Measurements from ENCODE around the gene TENM3.

Gene TENM3

DNA sequence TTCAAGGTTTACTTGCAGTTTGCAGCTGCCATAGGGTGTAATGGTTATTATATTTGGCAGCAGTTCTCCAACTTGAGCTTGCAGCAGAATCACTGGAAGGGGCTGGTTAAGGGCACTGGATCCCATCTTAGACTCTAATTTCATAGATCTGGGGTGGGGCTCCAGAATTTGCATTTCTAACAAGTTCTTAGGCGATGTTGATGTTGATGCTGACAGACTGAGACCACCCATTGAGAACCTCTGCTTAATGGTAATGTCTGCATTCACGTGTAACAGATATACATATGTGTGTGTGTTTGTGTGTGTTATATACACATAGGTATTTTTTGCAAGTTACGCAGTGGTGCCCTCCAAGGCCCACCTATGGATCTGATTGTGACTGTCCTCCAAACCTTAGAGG lies 13.8 kb downstream of the TENM3 start:
- CTCF ChIA-PET: no interaction called here
- TF ChIP-seq, protein P1, sequence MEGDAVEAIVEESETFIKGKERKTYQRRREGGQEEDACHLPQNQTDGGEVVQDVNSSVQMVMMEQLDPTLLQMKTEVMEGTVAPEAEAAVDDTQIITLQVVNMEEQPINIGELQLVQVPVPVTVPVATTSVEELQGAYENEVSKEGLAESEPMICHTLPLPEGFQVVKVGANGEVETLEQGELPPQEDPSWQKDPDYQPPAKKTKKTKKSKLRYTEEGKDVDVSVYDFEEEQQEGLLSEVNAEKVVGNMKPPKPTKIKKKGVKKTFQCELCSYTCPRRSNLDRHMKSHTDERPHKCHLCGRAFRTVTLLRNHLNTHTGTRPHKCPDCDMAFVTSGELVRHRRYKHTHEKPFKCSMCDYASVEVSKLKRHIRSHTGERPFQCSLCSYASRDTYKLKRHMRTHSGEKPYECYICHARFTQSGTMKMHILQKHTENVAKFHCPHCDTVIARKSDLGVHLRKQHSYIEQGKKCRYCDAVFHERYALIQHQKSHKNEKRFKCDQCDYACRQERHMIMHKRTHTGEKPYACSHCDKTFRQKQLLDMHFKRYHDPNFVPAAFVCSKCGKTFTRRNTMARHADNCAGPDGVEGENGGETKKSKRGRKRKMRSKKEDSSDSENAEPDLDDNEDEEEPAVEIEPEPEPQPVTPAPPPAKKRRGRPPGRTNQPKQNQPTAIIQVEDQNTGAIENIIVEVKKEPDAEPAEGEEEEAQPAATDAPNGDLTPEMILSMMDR (conservative IDR thresholded peaks at IDR 0.05; ENCODE audit: low read depth): no peak
- POLR2A ChIA-PET (ENCODE audit: low non-redundant PET): no interaction called here
- no peak for DNase-seq (ENCODE audit: low spot score)
- no peak overlapping the region for H3K27ac ChIP-seq

DNA sequence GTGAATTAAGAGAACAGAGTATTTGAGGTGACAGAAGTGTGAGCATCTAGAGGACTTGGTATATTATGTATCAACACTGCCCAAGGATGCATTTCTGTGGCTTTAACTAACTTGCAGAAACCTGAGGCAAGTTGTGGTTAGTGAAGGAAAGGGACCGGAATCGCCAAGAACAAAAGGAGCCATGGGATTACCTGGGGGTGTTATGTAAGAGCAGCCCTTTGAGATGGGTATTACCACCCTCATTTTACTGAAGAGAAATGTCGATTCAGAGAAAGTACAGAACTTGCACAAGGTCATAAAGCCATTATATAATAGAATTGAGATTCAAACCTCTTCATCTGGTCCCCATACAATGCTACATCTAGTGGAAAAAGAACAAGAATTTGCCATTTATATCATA lies 14.3 kb downstream of the TENM3 start:
- TF ChIP-seq, protein P1 (conservative IDR thresholded peaks at IDR 0.05; ENCODE audit: low read depth): no peak
- POLR2A ChIA-PET (ENCODE audit: low non-redundant PET): no interaction called here
- CTCF ChIA-PET: no interaction called here
- DNase-seq (ENCODE audit: low spot score): no peak
- no peak overlapping the region for H3K27ac ChIP-seq

DNA sequence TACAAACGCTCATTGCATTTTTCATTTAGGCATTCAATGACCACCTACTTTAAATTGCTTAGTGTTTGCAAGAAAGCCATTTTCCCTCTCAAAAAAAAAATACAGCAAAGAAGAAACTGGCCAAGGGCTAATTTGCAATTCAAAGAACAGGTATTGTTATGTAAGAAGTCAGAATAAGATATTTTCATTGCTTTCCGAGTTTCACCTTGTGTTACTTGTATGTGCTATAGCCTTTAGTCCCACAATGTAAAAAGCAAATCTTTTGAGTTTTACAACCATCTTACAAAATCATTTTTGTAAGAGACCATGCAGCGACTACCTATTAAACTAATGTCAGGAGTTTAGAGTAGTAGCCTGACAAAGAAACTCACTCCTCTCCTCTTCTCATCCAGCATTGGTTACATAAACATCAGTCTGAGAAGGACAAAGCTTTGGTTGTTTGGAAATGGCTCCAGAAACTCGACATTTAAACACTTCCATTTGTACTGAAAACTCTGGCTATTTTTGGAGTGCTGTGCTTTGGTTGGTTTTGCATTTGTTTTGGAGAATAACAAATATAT lies 15.3 kb downstream of the TENM3 start:
- TF ChIP-seq, protein P1 (conservative IDR thresholded peaks at IDR 0.05; ENCODE audit: low read depth): no peak
- H3K27ac ChIP-seq: no peak overlapping the region
- DNase-seq (ENCODE audit: low spot score): no peak
- POLR2A ChIA-PET (ENCODE audit: low non-redundant PET): no interaction called here
- CTCF ChIA-PET: no interaction called here

DNA sequence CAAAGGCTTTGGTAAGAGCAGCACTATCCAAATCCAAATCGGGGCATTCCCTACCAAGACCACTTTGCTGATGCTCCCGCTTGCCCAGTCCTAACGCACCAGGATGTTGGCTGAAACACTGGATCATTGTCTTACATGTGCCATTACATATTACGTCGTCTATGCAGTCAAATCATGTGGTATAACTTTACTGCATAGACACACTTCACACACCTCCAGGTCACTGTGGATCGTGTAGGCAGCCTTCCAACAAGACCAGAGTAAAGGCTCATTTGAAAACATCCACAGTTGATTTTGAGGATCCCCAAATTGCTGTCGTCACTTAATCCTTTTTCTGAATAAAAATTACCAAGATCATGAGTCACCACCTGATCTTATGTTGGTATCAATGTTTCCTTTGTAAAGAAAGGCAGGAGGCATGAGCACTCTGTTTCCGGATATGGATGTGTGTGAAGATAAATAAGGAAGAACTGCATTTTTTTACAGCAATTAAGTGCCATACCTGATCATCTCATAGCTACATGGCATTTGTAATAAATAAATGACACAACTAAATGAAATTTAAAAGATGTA lies 18.5 kb downstream of the TENM3 start:
- CTCF ChIA-PET: no interaction called here
- TF ChIP-seq, protein P1 (conservative IDR thresholded peaks at IDR 0.05; ENCODE audit: low read depth): no peak
- POLR2A ChIA-PET (ENCODE audit: low non-redundant PET): no interaction called here
- no peak for DNase-seq (ENCODE audit: low spot score)
- no peak overlapping the region for H3K27ac ChIP-seq

DNA sequence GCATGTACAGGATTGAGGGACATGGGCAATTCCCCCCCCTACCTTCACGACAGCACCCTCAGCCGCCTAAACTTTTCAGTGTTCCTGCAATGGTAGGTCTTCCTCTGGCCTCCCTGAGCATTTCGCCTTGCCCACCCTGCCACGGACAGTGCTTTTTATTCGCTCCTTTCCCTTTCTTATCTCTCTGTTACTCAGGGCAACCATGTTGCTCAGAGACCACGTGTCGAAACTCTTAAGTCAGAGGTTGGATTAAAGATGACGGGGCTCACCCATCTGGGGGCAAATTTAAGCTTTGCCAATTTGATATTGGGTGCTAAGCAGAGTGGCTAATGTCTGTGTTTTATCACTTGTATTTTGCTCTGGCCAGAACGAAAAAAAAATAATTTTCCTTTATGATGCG lies 20.4 kb downstream of the TENM3 start:
- no peak overlapping the region for H3K27ac ChIP-seq
- ChIA-PET CTCF (no interaction called here), POLR2A (ENCODE audit: low non-redundant PET) (no interaction called here)
- no peak for DNase-seq (ENCODE audit: low spot score)
- TF ChIP-seq, protein P1 (conservative IDR thresholded peaks at IDR 0.05; ENCODE audit: low read depth): no peak

DNA sequence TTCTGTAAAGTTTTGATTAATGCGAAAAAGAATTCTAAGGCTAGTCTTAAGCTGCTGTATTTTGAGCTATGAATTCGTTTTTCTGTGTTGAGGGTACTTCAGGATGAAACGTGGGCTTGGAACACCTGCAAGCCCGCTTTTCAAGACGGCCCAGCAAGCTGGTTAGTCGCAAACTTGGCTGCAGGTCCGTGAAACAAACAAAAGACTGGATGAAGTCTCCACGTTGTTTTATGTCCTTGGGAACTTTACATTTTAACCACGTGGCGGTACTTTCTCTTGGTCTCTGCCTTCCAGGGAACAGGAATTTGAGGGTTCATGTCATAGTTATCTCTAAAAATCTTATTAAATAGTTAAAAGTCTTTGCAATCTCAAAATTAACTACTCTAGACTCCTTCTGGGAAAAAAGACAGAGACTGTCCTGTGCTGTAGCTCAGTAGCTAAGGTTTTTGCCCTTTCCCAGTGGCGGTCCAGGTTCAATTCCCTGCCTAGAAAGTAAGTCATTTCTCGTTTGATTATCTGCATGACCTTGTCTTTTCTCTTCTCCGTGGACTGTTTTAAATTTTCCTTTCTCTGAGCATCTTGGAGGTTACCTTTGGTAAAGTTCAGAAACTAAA lies 21.0 kb downstream of the TENM3 start:
- TF ChIP-seq, protein P1 (conservative IDR thresholded peaks at IDR 0.05; ENCODE audit: low read depth): no peak
- DNase-seq (ENCODE audit: low spot score): no peak
- ChIA-PET CTCF (interaction anchor here (0.7 kb wide), 2 partner anchors 127 to 972 kb away, joined by 3 to 4 read pairs; no protein-coding TSS in a partner anchor), POLR2A (ENCODE audit: low non-redundant PET) (no interaction called here)
- H3K27ac ChIP-seq: no peak overlapping the region

Data from RWPE1 (cell line).